Testis (tissue), 3 donors: ENCODE measurements around the gene RSPH9. TPM values are rescaled to one million over a fixed set of nuclear protein-coding genes. Genes with fewer than 3 reads are reported as not detected.

Source experiments
- DNase-seq: peaks from one replicate; pipeline ENCODE4 v3.0.0-alpha.2; 2019
- H3K27ac ChIP-seq, 2 donors: fragments of 200-600 bp; sonication (generic); one replicate each; pipeline ENCODE4 v1.5.1; 2019
- H3K27me3 ChIP-seq: fragments of 200-600 bp; sonication (generic); one replicate; pipeline ENCODE4 v1.5.1; 2019
- H3K36me3 ChIP-seq: fragments of 200-600 bp; sonication (generic); one replicate; pipeline ENCODE4 v1.5.1; 2017; ENCODE audit warnings: low read depth; ENCODE audit errors: missing control alignments
- H3K4me1 ChIP-seq: fragments of 200-600 bp; sonication (generic); one replicate; pipeline ENCODE4 v1.5.1; 2019
- H3K4me3 ChIP-seq, 2 donors: fragments of 200-600 bp; sonication (generic); one replicate each; pipeline ENCODE4 v1.5.1; 2017 to 2019
- H3K9me3 ChIP-seq: fragments of 200-600 bp; sonication (generic); one replicate; pipeline ENCODE4 v1.5.1; 2017
- POLR2A ChIP-seq: fragments of 450-650 bp; IDR thresholded peaks from one replicate; pipeline ENCODE4 v1.6.1; 2017; ENCODE audit warnings: antibody characterized with exemption, mild to moderate bottlenecking, moderate library complexity
- WGBS, 2 donors: methylation state at CpG; one replicate each; pipeline ENCODE4 v1.1.5; 2018; 5-methylcytosine and 5-hydroxymethylcytosine counted together
- intact Hi-C: fragments of 100-400 bp; cut with DNase I; formaldehyde crosslinking; loops from one replicate; pipeline ENCODE4 v1.15.1; 2023; ENCODE audit warnings: low total_unique reads
- polyA plus RNA-seq: library from polyadenylated mRNA; stranded (reverse); fragments of 350-450 nt; fragmentation: Illumina TruSeq; extraction: RNeasy Lipid Tissue Mini Kit (QIAGEN cat#74804); gene quantifications from one replicate; pipeline ENCODE4 v1.2.3, GENCODE V29; 2014; ENCODE audit warnings: low read depth, low replicate concordance; ENCODE audit not compliant: insufficient read depth
- total RNA-seq, 2 donors: library from RNA; depleted of rRNA; stranded (reverse); fragments of >200 nt; gene quantifications; one replicate each; pipeline ENCODE4 v1.2.3, GENCODE V29; 2016
- TF ChIP-seq, protein P1 (sequence below), 3 experiments: fragments of 450-650 bp in 2 of 3; fragments of 200-600 bp in 1 of 3; sonication (generic) in 1 of 3; IDR thresholded peaks; one replicate each; pipeline ENCODE4 v1.5.1; 2016 to 2019; ENCODE audit warnings: antibody characterized with exemption in 3 of 3, mild to moderate bottlenecking in 2 of 3, moderate library complexity in 1 of 3

RSPH9 gene
- total and polyA plus RNA-seq, 3 donors from 2014 or later = 6.1 to 22.8 (median 8.3) TPM

GRCh38 chr6:43702171-43702533 lies 57.3 kb downstream of the RSPH9 start:
- no peak overlapping the region for H3K4me3 ChIP-seq
- WGBS, 2 donors = 54 to 56% methylated on average over 2 of the region's 2 CpGs
- intact Hi-C loops = no loop called here
- peaks cover 3% of the 10 kb centered on the region for H3K4me1 ChIP-seq
- H3K27ac ChIP-seq = peak overlapping the region in 1 of 2 donors; percentile 32
- no peak for DNase-seq
- no peaks in the 10 kb centered on the region for H3K36me3 ChIP-seq
- no peaks in the 10 kb centered on the region for H3K27me3 ChIP-seq
- H3K9me3 ChIP-seq = no peaks in the 10 kb centered on the region
- TF ChIP-seq, protein P1, sequence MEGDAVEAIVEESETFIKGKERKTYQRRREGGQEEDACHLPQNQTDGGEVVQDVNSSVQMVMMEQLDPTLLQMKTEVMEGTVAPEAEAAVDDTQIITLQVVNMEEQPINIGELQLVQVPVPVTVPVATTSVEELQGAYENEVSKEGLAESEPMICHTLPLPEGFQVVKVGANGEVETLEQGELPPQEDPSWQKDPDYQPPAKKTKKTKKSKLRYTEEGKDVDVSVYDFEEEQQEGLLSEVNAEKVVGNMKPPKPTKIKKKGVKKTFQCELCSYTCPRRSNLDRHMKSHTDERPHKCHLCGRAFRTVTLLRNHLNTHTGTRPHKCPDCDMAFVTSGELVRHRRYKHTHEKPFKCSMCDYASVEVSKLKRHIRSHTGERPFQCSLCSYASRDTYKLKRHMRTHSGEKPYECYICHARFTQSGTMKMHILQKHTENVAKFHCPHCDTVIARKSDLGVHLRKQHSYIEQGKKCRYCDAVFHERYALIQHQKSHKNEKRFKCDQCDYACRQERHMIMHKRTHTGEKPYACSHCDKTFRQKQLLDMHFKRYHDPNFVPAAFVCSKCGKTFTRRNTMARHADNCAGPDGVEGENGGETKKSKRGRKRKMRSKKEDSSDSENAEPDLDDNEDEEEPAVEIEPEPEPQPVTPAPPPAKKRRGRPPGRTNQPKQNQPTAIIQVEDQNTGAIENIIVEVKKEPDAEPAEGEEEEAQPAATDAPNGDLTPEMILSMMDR (IDR thresholded peaks at IDR 0.05) = no peak
- no peak for TF ChIP-seq POLR2A

DNA sequence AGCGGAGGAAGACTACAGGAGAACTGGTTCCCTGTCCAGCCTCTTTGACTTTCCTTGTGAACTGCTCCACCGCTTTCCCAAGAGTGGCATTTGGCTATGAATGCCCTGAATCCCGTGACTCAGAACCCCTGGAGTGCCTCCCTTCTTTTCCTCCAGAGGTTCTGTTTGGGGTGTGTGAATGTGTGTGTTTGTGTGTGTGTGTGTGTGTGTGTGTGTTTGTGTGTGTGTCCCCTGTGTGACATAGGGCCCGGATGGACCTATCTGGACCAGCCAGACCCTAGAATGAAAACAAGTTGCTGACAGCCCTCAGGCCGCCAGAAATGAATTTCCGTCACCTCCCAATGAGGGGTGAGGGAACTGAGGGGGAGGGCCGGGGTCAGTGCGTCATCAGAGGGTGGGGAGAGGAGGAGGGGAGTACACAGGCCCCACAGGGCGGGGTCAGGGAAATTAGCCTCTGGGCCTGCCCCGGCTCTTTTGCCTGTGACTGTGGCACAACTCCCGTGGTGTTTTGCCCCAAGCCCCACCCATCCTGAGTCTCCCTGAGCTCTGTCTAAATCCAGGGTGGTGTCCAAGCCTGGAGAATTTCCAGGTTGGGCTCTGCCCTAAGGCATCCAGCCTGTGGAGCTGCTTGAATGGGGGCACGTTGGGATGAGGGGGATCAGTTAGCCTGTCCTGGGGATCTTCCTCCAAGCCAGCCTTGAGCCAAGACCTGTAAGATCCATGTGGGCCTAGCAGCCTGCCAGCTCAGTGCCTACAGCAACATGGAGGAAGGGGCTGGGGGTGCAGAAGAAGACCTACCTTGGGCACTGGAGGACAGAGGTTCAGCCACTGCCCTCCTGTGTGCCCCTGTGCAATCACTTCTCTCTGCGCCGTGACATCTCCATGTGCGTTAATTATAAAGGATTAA lies 58.0 kb downstream of the RSPH9 start:
- peak; percentile 51 for DNase-seq
- Histone ChIP-seq H3K4me3 (no peak overlapping the region), H3K9me3 (no peaks in the 10 kb centered on the region), H3K27ac (peak overlapping the region in 1 of 2 donors; percentile 32), H3K36me3 (no peaks in the 10 kb centered on the region), H3K4me1 (peaks cover 3% of the 10 kb centered on the region), H3K27me3 (no peaks in the 10 kb centered on the region)
- no peak for TF ChIP-seq POLR2A
- TF ChIP-seq, protein P1 (IDR thresholded peaks at IDR 0.05) = no peak
- 56 to 66% methylated on average over 13 to 15 of the region's 15 CpGs for WGBS, 2 donors
- intact Hi-C loops = no loop called here

DNA sequence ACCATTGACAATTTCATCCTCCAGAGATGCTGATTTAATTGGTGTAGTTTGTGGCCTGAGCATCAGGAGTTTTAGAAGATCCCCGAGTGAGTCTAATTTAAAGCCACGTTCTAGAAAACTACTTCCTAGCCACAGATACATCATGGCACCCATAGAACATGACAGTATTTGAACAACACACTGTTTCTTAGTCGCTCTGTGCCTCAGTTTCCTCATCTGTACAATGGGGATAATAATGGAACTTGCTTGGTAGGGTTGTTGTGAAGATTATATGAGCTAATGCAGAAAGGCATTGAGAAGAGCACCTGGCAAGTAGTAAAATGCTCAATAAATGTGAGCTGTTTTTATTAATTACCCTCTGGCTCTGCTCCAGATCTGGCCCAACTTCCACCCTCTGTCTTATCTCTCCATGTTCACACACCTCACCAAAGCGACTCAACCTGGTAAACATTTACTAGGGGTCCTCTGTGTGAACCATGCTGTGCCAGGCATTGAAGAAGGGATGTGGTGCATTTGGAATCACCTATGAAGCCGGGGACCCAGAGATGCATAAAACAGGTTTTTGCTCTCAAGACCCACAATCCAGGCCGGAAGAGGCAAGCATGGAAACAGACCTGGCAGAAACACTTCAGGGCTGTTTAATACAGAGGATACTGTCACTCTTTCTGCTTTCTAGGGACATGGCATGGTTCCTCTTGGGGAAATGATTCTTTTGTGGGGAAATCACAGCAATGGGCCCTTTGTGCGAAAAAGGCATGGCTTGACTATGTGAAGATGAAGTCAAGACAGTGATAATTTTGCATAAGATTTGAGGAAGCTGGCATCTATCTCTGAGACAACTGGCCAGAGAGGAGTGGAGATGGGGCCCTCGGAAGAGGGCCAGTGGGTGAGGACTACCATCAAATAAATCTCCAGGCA lies 58.9 kb downstream of the RSPH9 start:
- intact Hi-C loops = no loop called here
- H3K27ac ChIP-seq = peak overlapping the region in 1 of 2 donors; percentile 32
- no peak for TF ChIP-seq POLR2A
- TF ChIP-seq, protein P1 (IDR thresholded peaks at IDR 0.05) = no peak
- H3K36me3 ChIP-seq = no peaks in the 10 kb centered on the region
- no peaks in the 10 kb centered on the region for H3K9me3 ChIP-seq
- H3K4me1 ChIP-seq = peaks cover 3% of the 10 kb centered on the region
- H3K4me3 ChIP-seq = no peak overlapping the region
- 87 to 93% methylated on average over 8 of the region's 8 CpGs for WGBS, 2 donors
- H3K27me3 ChIP-seq = no peaks in the 10 kb centered on the region
- no peak for DNase-seq

- Histone ChIP-seq H3K4me3 (no peak overlapping the region), H3K36me3 (no peaks in the 10 kb centered on the region), H3K27me3 (no peaks in the 10 kb centered on the region), H3K9me3 (no peaks in the 10 kb centered on the region), H3K4me1 (no peaks in the 10 kb centered on the region), H3K27ac (no peak overlapping the region)
- DNase-seq = no peak
- no peak for TF ChIP-seq POLR2A
- TF ChIP-seq, protein P1 (IDR thresholded peaks at IDR 0.05) = no peak
- WGBS, 2 donors = 43 to 51% methylated on average over 3 of the region's 3 CpGs
- intact Hi-C loops = no loop called here
Measured at GRCh38 chr6:43705996-43706395, 61.2 kb downstream of the RSPH9 start.
